Parathyroid adenoma (tissue), 2 donors: Measurements from ENCODE around the gene TGM1.

ENCODE experiments used
- H2AFZ ChIP-seq: fragments of 300-600 bp; sonication (generic); one replicate; pipeline ENCODE4 v1.7.0; 2017; ENCODE audit warnings: antibody characterized with exemption, mild to moderate bottlenecking
- H3K27ac ChIP-seq: fragments of 300-600 bp; sonication (generic); one replicate; pipeline ENCODE4 v1.7.0; 2017
- H3K27me3 ChIP-seq: fragments of 300-600 bp; sonication (generic); one replicate; pipeline ENCODE4 v1.7.0; 2017; ENCODE audit warnings: low read length; ENCODE audit not compliant: control insufficient read depth, insufficient read depth
- H3K36me3 ChIP-seq: fragments of 300-600 bp; sonication (generic); one replicate; pipeline ENCODE4 v1.7.0; 2017; ENCODE audit warnings: low read length; ENCODE audit not compliant: control insufficient read depth, insufficient read depth
- H3K4me1 ChIP-seq: fragments of 300-600 bp; sonication (generic); one replicate; pipeline ENCODE4 v1.7.0; 2017; ENCODE audit warnings: control low read depth
- H3K4me2 ChIP-seq: fragments of 300-600 bp; sonication (generic); one replicate; pipeline ENCODE4 v1.7.0; 2017; ENCODE audit warnings: low read length
- H3K4me3 ChIP-seq: fragments of 300-600 bp; sonication (generic); one replicate; pipeline ENCODE4 v1.7.0; 2017; ENCODE audit warnings: low read depth, low read length
- H3K79me2 ChIP-seq: fragments of 300-600 bp; sonication (generic); one replicate; pipeline ENCODE4 v1.7.0; 2017; ENCODE audit warnings: control low read depth
- H3K9ac ChIP-seq: fragments of 300-600 bp; sonication (generic); one replicate; pipeline ENCODE4 v1.7.0; 2017; ENCODE audit warnings: mild to moderate bottlenecking
- H3K9me3 ChIP-seq: fragments of 300-600 bp; sonication (generic); one replicate; pipeline ENCODE4 v1.7.0; 2017; ENCODE audit warnings: low read length; ENCODE audit not compliant: control insufficient read depth
- TF ChIP-seq, protein P1 (sequence below): fragments of 300-600 bp; sonication (generic); IDR thresholded peaks from one replicate; pipeline ENCODE4 v1.7.0; 2017; ENCODE audit warnings: antibody characterized with exemption, mild to moderate bottlenecking
- donor health status: primary hyperparathyroidism.

Gene TGM1

GRCh38 chr14:24259282-24260025 is 3.5 kb downstream of the TGM1 start:
- H3K79me2 ChIP-seq: no peaks in the 10 kb centered on the region
- no peaks in the 10 kb centered on the region for H3K9me3 ChIP-seq
- no peak overlapping the region for H3K27ac ChIP-seq
- H2AFZ ChIP-seq: no peak overlapping the region
- no peak overlapping the region for H3K4me3 ChIP-seq
- H3K27me3 ChIP-seq: no peaks in the 10 kb centered on the region
- no peak overlapping the region for H3K9ac ChIP-seq
- H3K36me3 ChIP-seq: no peaks in the 10 kb centered on the region
- H3K4me2 ChIP-seq: no peak overlapping the region
- no peaks in the 10 kb centered on the region for H3K4me1 ChIP-seq
- TF ChIP-seq, protein P1, sequence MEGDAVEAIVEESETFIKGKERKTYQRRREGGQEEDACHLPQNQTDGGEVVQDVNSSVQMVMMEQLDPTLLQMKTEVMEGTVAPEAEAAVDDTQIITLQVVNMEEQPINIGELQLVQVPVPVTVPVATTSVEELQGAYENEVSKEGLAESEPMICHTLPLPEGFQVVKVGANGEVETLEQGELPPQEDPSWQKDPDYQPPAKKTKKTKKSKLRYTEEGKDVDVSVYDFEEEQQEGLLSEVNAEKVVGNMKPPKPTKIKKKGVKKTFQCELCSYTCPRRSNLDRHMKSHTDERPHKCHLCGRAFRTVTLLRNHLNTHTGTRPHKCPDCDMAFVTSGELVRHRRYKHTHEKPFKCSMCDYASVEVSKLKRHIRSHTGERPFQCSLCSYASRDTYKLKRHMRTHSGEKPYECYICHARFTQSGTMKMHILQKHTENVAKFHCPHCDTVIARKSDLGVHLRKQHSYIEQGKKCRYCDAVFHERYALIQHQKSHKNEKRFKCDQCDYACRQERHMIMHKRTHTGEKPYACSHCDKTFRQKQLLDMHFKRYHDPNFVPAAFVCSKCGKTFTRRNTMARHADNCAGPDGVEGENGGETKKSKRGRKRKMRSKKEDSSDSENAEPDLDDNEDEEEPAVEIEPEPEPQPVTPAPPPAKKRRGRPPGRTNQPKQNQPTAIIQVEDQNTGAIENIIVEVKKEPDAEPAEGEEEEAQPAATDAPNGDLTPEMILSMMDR: no peak

- H3K36me3 ChIP-seq: no peaks in the 10 kb centered on the region
- no peaks in the 10 kb centered on the region for H3K4me1 ChIP-seq
- H3K9ac ChIP-seq: no peak overlapping the region
- TF ChIP-seq, protein P1: no peak
- H3K79me2 ChIP-seq: no peaks in the 10 kb centered on the region
- no peak overlapping the region for H3K4me2 ChIP-seq
- H3K9me3 ChIP-seq: no peaks in the 10 kb centered on the region
- no peaks in the 10 kb centered on the region for H3K27me3 ChIP-seq
- H3K4me3 ChIP-seq: no peak overlapping the region
- H2AFZ ChIP-seq: no peak overlapping the region
- no peak overlapping the region for H3K27ac ChIP-seq
Observed at GRCh38 chr14:24258548-24259265, 4.3 kb downstream of the TGM1 start.

- Histone ChIP-seq H3K4me2 (no peak overlapping the region), H3K79me2 (no peaks in the 10 kb centered on the region), H3K4me1 (no peaks in the 10 kb centered on the region), H2AFZ (no peak overlapping the region), H3K36me3 (no peaks in the 10 kb centered on the region), H3K9me3 (no peaks in the 10 kb centered on the region), H3K9ac (no peak overlapping the region), H3K27me3 (no peaks in the 10 kb centered on the region), H3K4me3 (no peak overlapping the region), H3K27ac (no peak overlapping the region)
- TF ChIP-seq, protein P1: no peak
Observed at GRCh38 chr14:24258119-24258518, 4.9 kb downstream of the TGM1 start.

- Histone ChIP-seq H3K4me2 (no peak overlapping the region), H3K4me1 (no peaks in the 10 kb centered on the region), H3K27me3 (no peaks in the 10 kb centered on the region), H3K9me3 (no peaks in the 10 kb centered on the region), H3K27ac (no peak overlapping the region), H2AFZ (no peak overlapping the region), H3K36me3 (no peaks in the 10 kb centered on the region), H3K79me2 (no peaks in the 10 kb centered on the region), H3K4me3 (no peak overlapping the region), H3K9ac (no peak overlapping the region)
- TF ChIP-seq, protein P1: no peak
Observed at GRCh38 chr14:24256960-24257359, 6.0 kb downstream of the TGM1 start.
